GM18498 (cell line): Measurements from ENCODE around the gene PTGES3.
"Not testable (repeated sequence)": the region's sequence is repeated elsewhere in the genome, so short reads cannot be mapped to it uniquely, and the experiment has no call there.

Experiments
- ATAC-seq: cut with Tn5 transposase; IDR thresholded peaks from one replicate; pipeline ENCODE4 v1.9.1; 2021; ENCODE audit warnings: mild to moderate bottlenecking, moderate library complexity; ENCODE audit not compliant: unreplicated experiment

PTGES3 gene

DNA sequence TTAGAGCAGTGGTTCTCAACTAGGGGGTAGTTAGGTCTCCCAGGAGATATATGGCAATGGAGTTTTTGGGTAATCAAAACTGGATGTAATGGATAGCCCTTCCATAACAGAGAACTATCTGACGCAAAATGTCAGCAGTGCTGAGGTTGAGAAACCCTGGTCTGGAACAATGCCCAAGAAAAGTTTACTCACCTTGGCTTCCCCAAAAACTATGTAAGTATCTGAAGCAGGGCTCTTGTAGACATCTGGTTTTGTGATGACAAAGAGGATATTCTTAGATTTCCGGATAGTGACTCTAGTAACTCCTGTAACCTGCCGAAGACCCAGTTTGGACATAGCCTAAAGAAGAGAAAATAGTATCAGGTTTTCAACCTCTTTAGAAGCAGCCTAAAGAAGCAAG lies 25.3 kb upstream of the PTGES3 start:
- no peak for ATAC-seq

DNA sequence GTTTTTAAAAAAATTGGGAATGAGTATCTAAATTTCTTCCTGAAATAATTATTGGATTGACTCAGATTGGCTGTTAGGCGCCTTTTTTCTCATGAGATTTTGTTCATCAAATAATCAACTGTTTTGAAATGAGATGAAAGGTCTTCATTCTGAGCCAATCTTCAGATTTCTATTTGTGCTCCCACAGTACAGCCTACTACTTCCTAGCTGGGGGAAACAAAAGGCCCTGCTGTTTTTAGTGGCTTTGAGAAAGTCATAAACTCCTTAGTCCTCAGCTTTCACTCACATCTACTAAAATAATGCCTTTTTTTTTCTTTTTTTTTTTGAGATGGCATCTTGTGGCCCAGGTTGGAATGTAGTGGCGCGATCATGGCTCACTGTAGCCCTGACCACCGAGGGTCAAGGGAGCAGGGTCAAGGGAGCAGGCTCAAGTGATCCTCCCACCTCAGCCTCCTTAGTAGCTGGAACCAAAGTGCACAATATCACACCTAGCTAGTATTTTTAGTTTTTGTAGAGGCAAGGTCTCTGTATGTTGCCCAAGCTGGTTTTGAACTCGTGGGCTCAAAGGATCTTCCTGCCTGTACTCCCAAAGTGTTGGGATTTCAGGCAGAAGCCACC lies 21.8 kb upstream of the PTGES3 start:
- ATAC-seq = no peak

DNA sequence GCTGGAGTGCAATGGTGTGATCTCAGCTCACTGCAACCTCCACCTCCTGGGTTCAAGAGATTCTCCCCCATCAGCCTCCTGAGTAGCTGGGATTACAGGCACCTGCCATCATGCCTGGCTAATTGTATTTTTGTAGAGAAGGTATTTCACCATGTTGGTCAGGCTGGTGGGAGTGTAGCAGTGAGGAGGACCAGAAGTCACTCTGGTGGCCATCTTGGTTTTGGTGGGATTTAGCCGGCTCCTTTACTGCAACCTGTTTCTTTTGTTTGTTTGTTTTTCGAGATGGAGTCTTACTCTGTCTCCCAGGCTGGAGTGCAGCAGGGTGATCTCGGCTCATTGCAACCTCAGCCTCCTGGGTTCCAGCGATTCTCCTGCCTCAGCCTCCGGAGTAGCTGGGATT lies 16.4 kb upstream of the PTGES3 start:
- ATAC-seq = not testable (repeated sequence)

DNA sequence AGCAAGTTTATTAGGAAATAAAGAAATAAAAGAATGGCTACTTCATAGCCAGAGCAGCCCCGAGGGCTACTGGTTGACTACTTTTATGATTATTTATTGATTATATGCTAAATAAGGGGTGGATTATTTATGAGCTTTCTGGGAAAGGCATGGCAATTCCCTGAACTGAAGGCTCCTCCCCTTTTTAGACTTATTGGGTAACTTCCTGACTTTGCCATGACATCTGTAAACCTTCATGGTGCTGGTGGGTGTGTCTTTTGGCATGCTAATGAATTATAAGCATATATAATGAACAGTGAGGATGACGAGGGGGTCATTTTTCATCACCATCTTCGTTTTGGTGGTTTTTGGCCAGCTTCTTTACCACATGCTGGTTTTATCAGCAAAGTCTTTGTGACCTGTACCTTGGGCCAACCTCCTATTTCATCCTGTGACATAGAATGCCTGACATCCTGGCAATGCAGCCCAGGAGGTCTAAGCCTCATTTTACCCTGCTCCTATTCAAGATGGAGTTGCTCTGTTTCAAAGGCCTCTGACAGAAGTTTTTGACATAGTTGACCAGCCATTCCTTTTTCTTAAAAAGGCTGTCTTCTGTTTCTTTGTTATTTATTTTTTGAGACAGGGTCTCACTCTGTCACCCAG lies 11.1 kb upstream of the PTGES3 start:
- ATAC-seq = no peak

DNA sequence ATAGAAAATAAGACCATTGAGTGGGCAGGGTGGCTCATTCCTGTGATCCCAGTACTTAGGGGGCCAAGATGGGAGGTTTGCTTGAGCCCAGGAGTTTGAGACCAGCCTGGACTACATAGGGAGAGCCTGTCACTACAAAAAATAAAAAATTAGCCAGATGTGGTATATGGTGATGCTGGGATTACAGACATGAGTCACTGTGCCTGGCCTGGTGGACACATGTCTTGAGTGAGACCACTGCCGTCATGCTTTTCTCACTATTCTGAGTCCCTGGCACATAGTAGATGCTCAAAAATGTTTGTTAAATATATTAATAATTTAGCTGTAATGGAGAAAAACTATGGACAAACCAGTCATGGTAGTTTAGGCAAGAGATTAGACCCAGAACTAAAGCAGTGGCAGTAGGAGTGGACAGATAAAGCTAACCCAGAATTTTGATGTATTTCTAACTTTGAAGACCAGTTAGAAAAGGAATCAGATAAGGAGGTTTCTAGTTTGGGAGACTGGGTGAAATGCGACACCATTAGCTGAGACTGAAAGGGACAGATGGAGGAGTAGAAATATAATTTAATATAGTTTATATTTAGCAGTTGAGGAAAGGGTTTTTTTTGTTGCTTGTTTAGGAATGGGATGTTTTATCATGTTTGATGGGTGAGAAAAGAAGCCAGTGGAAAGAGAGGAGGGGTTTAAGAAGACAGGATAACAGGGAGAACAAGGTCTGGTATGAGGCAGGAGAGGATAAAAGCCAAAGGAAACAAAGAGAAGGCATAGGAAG lies 7.4 kb upstream of the PTGES3 start:
- no peak for ATAC-seq

DNA sequence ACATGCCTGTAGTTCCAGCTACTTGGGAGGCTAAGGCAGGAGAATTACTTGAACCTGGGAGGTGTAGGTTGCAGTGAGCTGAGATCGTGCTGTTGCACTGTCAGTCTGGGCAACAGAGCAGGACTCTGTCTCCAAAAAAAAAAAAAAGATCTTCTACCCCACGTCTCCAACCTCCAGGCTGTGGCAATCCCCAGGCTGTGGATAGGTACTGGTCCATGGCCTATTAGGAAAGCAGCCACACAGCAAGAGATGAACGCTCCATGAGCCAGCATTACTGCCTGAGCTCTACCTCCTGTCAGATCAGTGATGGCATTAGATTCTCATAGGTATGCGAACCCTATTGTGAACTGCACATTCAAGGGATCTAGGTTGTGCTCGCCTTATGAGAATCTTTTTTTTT lies 6.1 kb upstream of the PTGES3 start:
- ATAC-seq = no peak

DNA sequence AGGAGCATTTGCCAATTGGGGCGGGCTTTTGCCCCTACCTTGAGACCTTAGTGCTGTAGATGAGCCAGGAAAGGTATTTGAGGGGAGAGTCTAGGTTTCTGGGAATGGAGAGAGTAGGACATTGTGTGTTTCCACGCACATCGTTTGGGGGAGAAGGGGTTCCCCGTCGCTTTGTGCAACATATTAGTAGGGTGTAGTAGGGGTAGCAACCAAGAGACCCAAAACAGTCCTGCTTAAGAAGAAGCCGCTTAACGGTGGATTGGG lies 694 bp upstream of the PTGES3 start:
- ATAC-seq = no peak

DNA sequence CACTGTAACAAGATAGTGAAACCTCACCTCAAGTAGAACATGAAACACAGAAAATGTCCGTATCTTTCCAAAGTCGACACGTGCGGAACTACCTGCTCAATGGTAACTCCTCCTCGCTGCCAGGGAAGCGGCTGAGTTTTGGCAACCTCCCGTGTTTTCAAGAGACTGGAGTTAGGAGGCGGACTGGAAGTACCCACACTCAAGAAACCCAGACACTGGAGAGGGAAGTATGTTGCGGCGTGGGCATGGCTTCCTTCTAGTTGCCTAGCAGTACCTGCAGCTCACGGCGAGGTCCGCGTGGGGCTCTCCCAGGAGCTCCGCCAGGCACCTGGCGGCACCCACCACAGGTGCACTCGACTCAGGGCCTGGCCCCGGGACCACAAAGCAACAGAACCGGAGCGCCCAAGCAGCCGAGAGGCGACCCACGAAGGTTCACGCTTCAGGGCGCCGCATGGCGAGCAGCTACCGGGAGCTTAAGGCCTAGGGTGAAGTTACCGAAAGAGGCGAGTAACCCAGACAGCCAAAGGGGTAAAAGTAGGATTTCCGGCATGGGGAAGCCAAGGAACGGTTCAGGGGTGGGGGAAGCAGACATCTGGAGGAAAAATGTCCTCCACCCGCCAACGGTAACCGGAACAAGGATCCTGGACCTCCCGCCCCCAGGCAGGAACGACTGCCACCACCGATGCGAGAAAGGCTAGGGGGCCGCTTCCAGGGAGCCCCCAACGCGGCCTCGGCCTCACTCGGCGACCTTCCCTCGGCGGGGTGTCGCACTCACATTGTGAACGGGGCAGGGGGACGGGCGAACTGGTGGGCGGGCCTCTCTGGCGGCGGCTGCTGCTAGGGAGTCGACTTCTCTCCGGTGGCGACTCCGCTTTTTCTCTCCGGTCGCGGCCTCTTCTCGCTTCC lies 608 bp downstream of the PTGES3 start:
- peak; percentile 36 for ATAC-seq

DNA sequence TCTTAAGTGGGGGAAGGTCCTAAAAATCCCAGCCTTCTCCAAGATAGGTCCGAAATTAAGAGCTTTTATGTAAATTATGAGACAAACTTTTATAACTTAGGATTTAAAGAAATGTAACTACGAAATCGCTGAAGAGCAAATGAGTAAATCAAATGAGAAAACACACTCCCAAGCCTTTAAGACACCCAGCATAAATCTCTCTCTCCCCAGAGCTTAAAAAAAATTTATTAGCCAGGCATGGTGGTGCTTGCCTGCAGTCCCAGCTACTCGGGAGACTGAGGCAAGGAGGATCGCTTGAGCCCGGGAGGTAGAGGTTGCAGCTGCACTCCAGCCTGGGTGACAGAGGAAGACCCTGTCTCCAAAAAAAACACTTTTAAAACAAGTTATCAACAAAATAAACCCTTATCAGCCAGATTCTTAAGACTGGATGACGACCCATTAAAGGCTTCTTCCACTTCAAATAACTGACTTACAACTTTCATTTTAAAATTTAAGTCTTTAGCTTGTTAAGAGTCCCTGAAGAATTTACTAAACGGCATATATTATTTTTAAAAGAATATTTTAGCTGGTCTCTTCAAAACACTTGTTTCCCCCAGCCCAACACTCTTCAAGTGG lies 3.2 kb downstream of the PTGES3 start:
- ATAC-seq = no peak

DNA sequence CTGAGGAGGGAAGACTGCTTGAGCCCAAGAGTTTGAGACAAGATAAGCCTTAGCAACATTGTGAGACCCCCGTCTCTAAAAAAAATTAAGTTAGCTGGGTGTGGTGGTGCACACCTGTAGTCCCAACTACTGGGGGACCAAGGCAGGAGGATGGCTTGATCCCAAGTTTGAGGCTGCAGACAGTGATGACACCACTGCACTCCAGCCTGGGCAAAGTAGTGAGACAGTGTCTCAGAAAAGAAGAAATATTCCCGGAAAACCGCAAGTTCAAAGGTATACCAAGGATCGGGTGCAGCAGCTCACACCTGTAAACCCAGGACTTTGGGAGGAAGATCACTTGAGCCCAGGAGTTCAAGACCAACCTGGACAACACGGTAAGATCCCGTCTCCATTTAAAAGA lies 5.8 kb downstream of the PTGES3 start:
- ATAC-seq = no peak

DNA sequence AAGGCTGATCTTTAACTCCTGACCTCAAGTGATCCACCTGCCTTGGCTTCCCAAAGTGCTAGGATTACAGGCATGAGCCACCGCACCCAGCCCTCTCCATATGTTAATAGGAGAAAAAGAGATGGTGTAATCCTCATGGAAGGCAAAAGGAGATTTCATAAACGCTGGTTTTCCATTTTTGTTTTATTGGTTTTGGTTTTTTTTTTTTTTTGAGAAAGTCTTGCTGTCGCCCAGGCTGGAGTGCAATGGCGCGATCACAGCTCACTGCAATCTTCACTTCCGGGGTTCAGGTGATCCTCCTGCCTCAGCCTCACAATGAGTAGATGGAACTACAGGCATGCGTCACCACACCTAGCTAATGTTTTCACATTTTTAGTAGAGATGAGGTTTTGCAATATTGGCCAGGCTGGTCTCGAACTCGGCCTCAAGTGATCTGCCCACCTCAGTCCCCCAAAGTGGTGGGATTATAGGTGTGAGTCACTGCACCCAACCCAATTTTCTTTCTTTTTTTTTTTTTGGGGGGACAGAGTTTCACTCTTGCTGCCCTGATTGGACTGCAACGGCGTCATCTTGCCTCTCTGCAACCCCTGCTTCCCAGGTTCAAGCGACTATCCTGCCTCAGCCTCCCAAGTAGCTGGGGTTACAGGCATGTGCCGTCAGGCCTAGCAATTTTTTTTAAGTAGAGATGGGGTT lies 8.1 kb downstream of the PTGES3 start:
- no peak for ATAC-seq

DNA sequence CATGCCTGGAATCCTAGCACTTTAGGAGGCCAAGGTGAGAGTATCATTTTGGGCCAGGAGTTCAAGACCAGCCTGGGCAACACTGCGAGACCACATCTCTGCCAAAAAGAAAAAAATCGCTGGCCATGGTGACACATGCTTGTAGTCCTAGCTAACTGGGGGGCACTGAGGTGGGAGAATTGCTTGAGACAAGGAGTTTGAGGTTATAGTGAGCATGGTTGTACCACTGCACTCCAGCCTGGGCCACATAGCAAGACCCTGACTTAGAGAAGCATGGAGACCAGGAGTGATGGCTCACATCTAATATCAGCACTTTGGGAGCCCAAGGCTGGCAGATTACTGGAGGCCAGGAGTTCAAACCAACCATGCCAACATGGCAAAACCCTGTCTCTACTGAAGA lies 9.2 kb downstream of the PTGES3 start:
- no peak for ATAC-seq

DNA sequence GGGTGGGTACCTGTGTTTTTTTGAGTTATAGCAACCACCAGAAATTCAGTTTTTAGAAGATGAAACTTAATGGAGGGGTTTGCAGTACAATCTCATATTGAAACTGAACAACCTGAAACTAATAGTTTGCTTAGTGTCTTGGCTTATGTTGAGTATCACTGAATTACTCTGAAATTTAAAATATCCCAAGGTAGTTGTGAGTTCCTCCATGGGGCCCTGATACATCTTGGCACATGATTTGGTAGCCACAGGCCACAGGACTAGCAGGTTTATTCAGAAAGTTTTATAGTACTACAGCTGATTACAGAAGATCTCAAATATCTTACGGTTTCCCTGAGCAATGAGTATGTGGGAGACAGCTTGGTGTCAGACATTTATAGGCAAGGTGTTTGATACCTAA lies 10.4 kb downstream of the PTGES3 start:
- ATAC-seq = peak; percentile 68

DNA sequence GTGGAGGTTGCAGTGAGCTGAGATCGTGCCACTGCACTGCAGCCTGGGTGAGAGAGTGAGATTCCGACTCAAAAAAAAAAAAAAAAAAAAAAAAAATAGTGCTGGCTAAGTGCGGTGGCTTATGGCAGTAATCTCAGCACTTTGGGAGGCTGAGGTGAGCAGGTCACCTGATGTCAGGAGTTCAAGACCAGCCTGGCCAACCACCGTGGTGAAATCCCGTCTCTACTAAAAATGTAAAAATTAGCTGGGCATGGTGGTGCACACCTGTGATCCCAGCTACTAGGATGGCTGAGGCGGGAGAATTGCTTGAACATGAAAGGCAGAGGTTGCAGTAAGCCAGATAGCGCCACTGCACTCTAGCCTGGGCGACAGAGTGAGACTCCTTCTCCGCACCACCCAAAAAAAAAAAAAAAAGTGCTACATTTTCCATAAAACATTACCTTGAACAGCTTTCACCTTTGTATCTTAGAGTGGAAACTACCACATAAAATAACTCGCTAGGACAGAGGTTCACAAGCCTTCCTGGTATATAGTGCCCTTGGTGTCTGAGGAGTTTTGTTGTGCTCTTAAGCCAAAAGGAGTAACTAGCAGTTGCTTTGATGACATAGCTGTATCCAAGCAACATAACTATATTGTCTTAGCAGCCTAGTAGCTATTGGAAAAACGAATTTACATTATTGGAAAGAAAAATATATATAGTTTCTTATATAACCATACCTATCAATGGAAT lies 11.1 kb downstream of the PTGES3 start:
- no peak for ATAC-seq

DNA sequence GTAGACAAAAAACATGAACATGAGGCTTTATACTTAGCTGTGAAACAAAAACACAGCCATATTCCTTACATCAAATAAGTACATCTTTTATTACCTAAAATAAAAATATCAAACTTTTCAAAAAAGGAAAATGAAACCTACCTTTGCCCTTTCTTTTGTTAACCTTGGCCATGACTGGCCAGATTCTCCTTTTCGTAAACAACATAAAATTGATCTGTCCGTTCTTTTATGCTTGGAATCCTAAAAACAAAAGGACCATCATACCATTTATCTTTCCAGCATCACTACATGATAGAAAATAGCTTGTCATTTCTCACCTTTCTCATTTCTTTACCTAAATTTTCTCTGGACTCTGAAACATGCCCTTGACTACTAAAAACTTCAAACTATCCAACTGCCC lies 16.5 kb downstream of the PTGES3 start:
- no peak for ATAC-seq

DNA sequence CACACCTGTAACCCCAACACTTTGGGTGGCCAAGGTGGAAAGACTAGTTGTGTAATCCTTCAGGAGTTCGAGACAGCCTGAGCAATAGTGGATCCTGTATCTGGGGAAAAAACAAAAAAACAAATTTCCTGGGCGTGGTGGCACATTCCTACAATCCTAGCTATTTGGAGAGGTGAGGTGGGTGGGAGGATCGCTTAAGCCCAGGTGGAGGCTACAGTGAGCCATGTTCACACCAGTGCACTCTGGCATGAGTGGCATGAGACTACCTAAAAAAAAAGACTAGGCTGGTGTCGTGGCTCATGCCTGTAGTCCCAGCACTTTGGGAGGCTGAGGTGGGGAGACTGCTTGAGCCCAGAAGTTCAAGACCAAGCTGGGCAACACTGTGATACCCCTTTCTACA lies 17.2 kb downstream of the PTGES3 start:
- no peak for ATAC-seq

DNA sequence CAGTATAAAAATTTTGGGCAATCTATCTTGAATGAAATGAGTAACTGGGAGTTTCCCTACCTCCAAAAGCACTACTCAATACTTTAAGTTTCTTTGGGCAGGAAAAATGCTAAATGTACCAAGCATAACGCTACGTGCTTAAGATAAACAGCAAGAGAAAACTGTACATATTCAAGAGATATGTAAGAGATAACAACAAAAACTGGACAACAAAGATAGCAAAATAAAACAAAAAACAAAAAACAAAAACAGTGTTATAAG lies 20.0 kb downstream of the PTGES3 start:
- ATAC-seq = no peak

DNA sequence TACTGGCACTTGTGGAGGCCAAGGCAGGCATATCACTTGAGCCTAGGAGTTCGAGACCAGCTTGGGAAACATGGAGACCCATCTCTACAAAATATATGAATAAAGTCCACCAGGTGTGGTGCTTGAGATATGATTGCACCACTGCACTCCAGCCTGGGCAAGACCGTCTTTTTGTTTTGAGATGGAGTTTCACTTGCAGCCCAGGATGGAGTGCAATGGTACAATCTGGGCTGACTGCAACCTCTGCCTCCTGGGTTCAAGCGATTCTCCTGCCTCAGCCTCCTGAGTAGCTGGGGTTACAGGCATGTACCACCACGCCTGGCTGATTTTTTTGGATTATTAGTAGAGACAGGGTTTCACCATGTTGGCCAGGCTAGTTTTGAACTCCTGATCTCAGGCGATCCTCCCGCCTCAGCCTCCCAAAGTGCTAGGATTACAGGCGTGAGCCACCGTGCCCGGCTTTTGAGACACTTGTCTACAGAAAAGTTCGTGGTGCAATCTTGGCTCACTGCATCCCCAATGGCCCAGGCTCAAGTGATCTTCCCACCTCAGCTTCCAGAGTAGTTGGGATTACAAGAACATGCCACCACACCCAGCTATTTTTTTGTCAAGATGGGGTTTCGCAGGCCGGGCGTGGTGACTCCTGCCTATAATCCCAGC lies 26.0 kb downstream of the PTGES3 start:
- ATAC-seq = no peak

DNA sequence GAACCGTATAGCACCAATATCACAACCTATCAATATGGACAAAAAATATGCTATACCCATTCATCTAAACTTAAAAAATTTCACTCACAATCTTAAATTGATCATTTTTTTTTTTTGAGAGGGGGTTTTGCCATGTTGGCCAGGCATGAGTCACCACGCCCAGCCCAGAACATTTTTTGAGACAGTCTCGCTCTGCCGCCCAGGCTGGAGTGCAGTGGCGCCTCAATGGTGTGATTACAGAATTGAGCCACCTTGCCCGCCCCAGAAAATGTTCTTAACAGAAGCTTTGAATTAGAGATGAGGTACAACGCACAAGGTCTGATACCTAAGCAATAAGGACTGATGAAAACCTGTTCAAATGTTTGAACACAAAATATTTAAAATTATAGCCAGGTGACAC lies 26.5 kb downstream of the PTGES3 start:
- ATAC-seq = no peak

DNA sequence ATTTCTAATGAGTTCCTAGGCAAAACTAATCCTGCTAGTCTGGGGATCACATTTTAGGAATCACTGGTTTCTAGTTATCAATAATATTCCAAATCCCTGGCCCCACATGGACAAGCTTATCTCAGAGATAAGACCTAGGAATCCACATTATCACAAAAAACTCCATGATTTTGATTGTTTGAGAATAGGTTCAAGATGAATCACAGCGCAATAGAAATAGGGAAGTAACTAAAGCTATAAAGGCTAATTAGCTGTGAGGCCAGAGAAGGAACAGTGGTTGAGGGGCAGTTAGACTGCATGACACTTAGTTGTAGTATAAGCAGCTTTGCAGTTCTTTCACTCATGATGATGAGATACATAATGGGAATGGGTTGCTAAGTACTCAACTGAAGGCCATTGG lies 29.2 kb downstream of the PTGES3 start:
- no peak for ATAC-seq
